Keratinocyte (primary cell): Measurements from ENCODE around the gene ERMAP. TPM values are rescaled to one million over a fixed set of nuclear protein-coding genes. Genes with fewer than 3 reads are reported as not detected.

Experiments used
- DNase-seq: peaks from one replicate; pipeline ENCODE4 v3.0.0-alpha.2; 2011; ENCODE audit warnings: low read depth, missing footprints, low spot score
- FAIRE-seq: peaks from 2 replicates; lab custom pipeline; 2011; peaks lifted over from hg19 to GRCh38; lab: Jason Lieb, UNC
- H2AFZ ChIP-seq: 2 replicates; pipeline ENCODE4 v1.6.0; 2012; ENCODE audit warnings: low read length, control low read depth, inconsistent platforms; ENCODE audit not compliant: control insufficient read depth
- H3K27ac ChIP-seq: 2 replicates; pipeline ENCODE4 v1.5.1; 2011; ENCODE audit warnings: low read length; ENCODE audit not compliant: control insufficient read depth, insufficient read depth
- H3K27me3 ChIP-seq: 3 replicates; pipeline ENCODE4 v1.6.0; 2011; ENCODE audit warnings: low read length; ENCODE audit not compliant: control insufficient read depth, insufficient read depth; ENCODE audit errors: extremely low read depth
- H3K36me3 ChIP-seq, 2 experiments: 2 replicates in 1 of 2; 3 replicates in 1 of 2; pipeline ENCODE4 v1.5.1; 2011; ENCODE audit warnings: low read length in 2 of 2, mild to moderate bottlenecking in 1 of 2; ENCODE audit not compliant: control insufficient read depth in 2 of 2, insufficient read depth in 2 of 2; ENCODE audit errors: extremely low read depth in 1 of 2
- H3K4me1 ChIP-seq: 3 replicates; pipeline ENCODE4 v1.5.1; 2011; ENCODE audit warnings: low read length; ENCODE audit not compliant: control insufficient read depth, insufficient read depth; ENCODE audit errors: extremely low read depth
- H3K4me2 ChIP-seq: 3 replicates; pipeline ENCODE4 v1.6.0; 2011; ENCODE audit warnings: low read depth, low read length; ENCODE audit not compliant: control insufficient read depth, insufficient read depth; ENCODE audit errors: extremely low read depth
- H3K4me3 ChIP-seq, 3 experiments: fragments of 200-600 bp in 1 of 3; sonication (generic) in 1 of 3; 2 replicates in 2 of 3; 3 replicates in 1 of 3; pipeline ENCODE4 v1.5.1; 2011 to 2016; ENCODE audit warnings: low read length in 3 of 3, mild to moderate bottlenecking in 3 of 3, control low read depth in 2 of 3, inconsistent platforms in 1 of 3, low read depth in 1 of 3, mixed read lengths in 1 of 3, mixed run types in 1 of 3, moderate library complexity in 1 of 3; ENCODE audit not compliant: control insufficient read depth in 2 of 3, insufficient read depth in 2 of 3; ENCODE audit errors: extremely low read depth in 1 of 3
- H3K79me2 ChIP-seq: 2 replicates; pipeline ENCODE4 v1.6.0; 2012; ENCODE audit warnings: low read length; ENCODE audit not compliant: control insufficient read depth, insufficient read depth
- H3K9ac ChIP-seq: 3 replicates; pipeline ENCODE4 v1.6.0; 2011; ENCODE audit warnings: low read length; ENCODE audit not compliant: control insufficient read depth, insufficient read depth; ENCODE audit errors: extremely low read depth
- H3K9me1 ChIP-seq: 3 replicates; pipeline ENCODE4 v1.6.0; 2011; ENCODE audit warnings: low read length; ENCODE audit not compliant: control insufficient read depth, insufficient read depth; ENCODE audit errors: extremely low read depth
- H3K9me3 ChIP-seq: 2 replicates; pipeline ENCODE4 v1.5.1; 2012; ENCODE audit warnings: low read depth, low read length; ENCODE audit not compliant: control insufficient read depth
- H4K20me1 ChIP-seq: 3 replicates; pipeline ENCODE4 v1.6.0; 2011; ENCODE audit warnings: low read length; ENCODE audit not compliant: control insufficient read depth, insufficient read depth; ENCODE audit errors: extremely low read depth
- CTCF ChIP-seq, 3 experiments: IDR thresholded peaks in 1 of 3; conservative IDR thresholded peaks in 1 of 3; optimal IDR thresholded peaks in 1 of 3; 2 replicates in 2 of 3; 3 replicates in 1 of 3; pipeline versions ENCODE3 to v1.5.1; 2011; ENCODE audit warnings: low read length in 3 of 3, mild to moderate bottlenecking in 3 of 3, moderate library complexity in 2 of 3, control low read depth in 1 of 3, inconsistent platforms in 1 of 3; ENCODE audit not compliant: insufficient read depth in 2 of 3; ENCODE audit errors: extremely low read depth in 1 of 3
- EZH2 ChIP-seq: IDR thresholded peaks from one replicate; pipeline ENCODE4 v1.6.1; 2012; ENCODE audit warnings: inconsistent platforms, mild to moderate bottlenecking, low read length, moderate library complexity
- dilution Hi-C: fragments of 300-500 bp; cut with MboI; formaldehyde crosslinking; loops from one replicate; pipeline ENCODE4 v1.7.0; 2020; ENCODE audit warnings: low sequenced_read_pairs; ENCODE audit not compliant: extremely low pct_ligation_motif_present
- polyA plus RNA-seq, 5 experiments: library from polyadenylated mRNA; depleted of rRNA in 3 of 5; stranded (reverse) in 3 of 5; stranded (forward) in 1 of 5; unstranded in 1 of 5; fragments of >200 nt; gene quantifications; 1 replicate in 1 of 5; 2 replicates in 3 of 5; 3 replicates in 1 of 5; pipeline versions ENCODE4 v1.2.1 to v1.2.3, GENCODE V29; 2011 to 2012; ENCODE audit warnings: missing spikeins in 2 of 5, low read depth in 1 of 5, low replicate concordance in 1 of 5

ERMAP gene
- polyA plus RNA-seq, 1 donor (not counting 4 experiments of a cell fraction or from before 2014, with no cell fraction given) = 5.6 TPM

- Histone ChIP-seq H3K4me1 (no peaks in the 10 kb centered on the region), H3K9me1 (no peaks in the 10 kb centered on the region), H3K4me3 (no peak overlapping the region), H2AFZ (no peak overlapping the region), H3K27me3 (no peaks in the 10 kb centered on the region), H3K79me2 (no peaks in the 10 kb centered on the region), H3K9me3 (no peaks in the 10 kb centered on the region), H3K4me2 (no peak overlapping the region), H3K36me3 (no peaks in the 10 kb centered on the region), H3K27ac (no peak overlapping the region), H4K20me1 (no peaks in the 10 kb centered on the region), H3K9ac (no peak overlapping the region)
- DNase-seq (no peak), FAIRE-seq (no peak)
- dilution Hi-C loops = no loop called here
- no peak for TF ChIP-seq CTCF (optimal IDR thresholded peaks at IDR 0.05 in 1 of 3, IDR thresholded peaks at IDR 0.05 in 1 of 3, conservative IDR thresholded peaks at IDR 0.05 in 1 of 3; ENCODE audit: extremely low read depth in 1 of 3, insufficient read depth in 2 of 3, low read length in 3 of 3)
- no peak for TF ChIP-seq EZH2
Measured at GRCh38 chr1:42889264-42889663, 72.3 kb downstream of the ERMAP start.

GRCh38 chr1:42891465-42892138, 74.7 kb downstream of the ERMAP start:
- H2AFZ ChIP-seq = no peak overlapping the region
- DNase-seq (no peak), FAIRE-seq (no peak)
- H4K20me1 ChIP-seq = no peaks in the 10 kb centered on the region
- no peak overlapping the region for H3K9ac ChIP-seq
- H3K4me1 ChIP-seq = no peaks in the 10 kb centered on the region
- no peaks in the 10 kb centered on the region for H3K79me2 ChIP-seq
- no peak overlapping the region for H3K4me2 ChIP-seq
- no peaks in the 10 kb centered on the region for H3K9me3 ChIP-seq
- H3K4me3 ChIP-seq = no peak overlapping the region
- H3K9me1 ChIP-seq = no peaks in the 10 kb centered on the region
- TF ChIP-seq CTCF (optimal IDR thresholded peaks at IDR 0.05 in 1 of 3, IDR thresholded peaks at IDR 0.05 in 1 of 3, conservative IDR thresholded peaks at IDR 0.05 in 1 of 3; ENCODE audit: extremely low read depth in 1 of 3, insufficient read depth in 2 of 3, low read length in 3 of 3) (no peak), EZH2 (no peak)
- H3K27me3 ChIP-seq = no peaks in the 10 kb centered on the region
- dilution Hi-C loops = no loop called here
- H3K27ac ChIP-seq = no peak overlapping the region
- H3K36me3 ChIP-seq = no peaks in the 10 kb centered on the region

Other genes starting within 250 kb of the ERMAP start
- gene PPIH, start 158.7 kb upstream of the ERMAP start, polyA plus RNA-seq = 54.0 to 94.1 TPM (median 63.4 TPM) in 3 replicates
- gene YBX1, start 134.7 kb upstream of the ERMAP start, polyA plus RNA-seq = 630 to 1,162 TPM (median 1,066 TPM) in 3 replicates
- 0.06 TPM in 1 of 3 replicates, not detected in the others for gene CLDN19, start 76.9 kb upstream of the ERMAP start, polyA plus RNA-seq
- gene P3H1, start 50.1 kb upstream of the ERMAP start, polyA plus RNA-seq = 24.4 to 34.1 TPM (median 34.0 TPM) in 3 replicates
- 6.1 to 9.8 TPM (median 9.6 TPM) in 3 replicates for gene C1orf50, start 49.9 kb upstream of the ERMAP start, polyA plus RNA-seq
- gene TMEM269, start 32.1 kb upstream of the ERMAP start, polyA plus RNA-seq = 0.12 TPM in 1 of 3 replicates, not detected in the others
- gene SVBP, start 275 bp downstream of the ERMAP start, polyA plus RNA-seq = 11.0 to 15.5 TPM (median 13.9 TPM) in 3 replicates
- gene ZNF691, start 29.5 kb downstream of the ERMAP start, polyA plus RNA-seq = 3.8 to 7.1 TPM (median 3.8 TPM) in 3 replicates
- 580 to 1,115 TPM (median 689 TPM) in 3 replicates for gene SLC2A1, start 141.7 kb downstream of the ERMAP start, polyA plus RNA-seq